HepG2 (cell line): ENCODE measurements around the gene SFPQ. TPM values are rescaled to one million over a fixed set of nuclear protein-coding genes. Genes with fewer than 3 reads are reported as not detected.

Source experiments
- ESRRA ChIP-seq: sonication (generic); formaldehyde crosslinking; IDR thresholded peaks from 2 replicates; pipeline ENCODE4 v1.5.1; 2020; ENCODE audit warnings: mild to moderate bottlenecking, low read depth, missing genetic modification reagents
- KDM6A ChIP-seq: IDR thresholded peaks from 2 replicates; pipeline ENCODE4 v1.6.1; 2016; ENCODE audit warnings: low read depth
- KLF11 ChIP-seq: IDR thresholded peaks from 2 replicates; pipeline ENCODE4 v1.6.1; 2016; ENCODE audit warnings: missing compliant biosample characterization
- KMT2A ChIP-seq: sonication (generic); formaldehyde crosslinking; IDR thresholded peaks from 2 replicates; pipeline ENCODE4 v1.4.0; 2020; ENCODE audit warnings: missing genetic modification reagents
- PAX8 ChIP-seq: sonication (generic); formaldehyde crosslinking; IDR thresholded peaks from 2 replicates; pipeline ENCODE4 v1.8.0; 2022; ENCODE audit warnings: mild to moderate bottlenecking, missing genetic modification reagents, borderline replicate concordance
- SOX13 ChIP-seq, 3 experiments: fragments of 450-650 bp in 1 of 3; sonication (generic) in 1 of 3; formaldehyde crosslinking in 1 of 3; IDR thresholded peaks in 2 of 3; conservative IDR thresholded peaks in 1 of 3; 2 replicates each; pipeline versions ENCODE4 v1.5.0 to v1.6.1; 2016 to 2020; ENCODE audit warnings: antibody characterized with exemption in 1 of 3, mild to moderate bottlenecking in 1 of 3, missing compliant biosample characterization in 1 of 3, missing genetic modification reagents in 1 of 3, moderate library complexity in 1 of 3
- SP140L ChIP-seq: sonication (generic); formaldehyde crosslinking; IDR thresholded peaks from 2 replicates; pipeline ENCODE4 v1.4.0; 2020; ENCODE audit warnings: missing genetic modification reagents, borderline replicate concordance
- SRY ChIP-seq: sonication (generic); formaldehyde crosslinking; IDR thresholded peaks from 2 replicates; pipeline ENCODE4 v1.8.0; 2022; ENCODE audit warnings: mild to moderate bottlenecking, missing genetic modification reagents
- ZFP41 ChIP-seq: sonication (generic); formaldehyde crosslinking; IDR thresholded peaks from 2 replicates; pipeline ENCODE4 v1.4.0; 2020; ENCODE audit warnings: mild to moderate bottlenecking, missing genetic modification reagents, borderline replicate concordance
- ZHX2 ChIP-seq, 2 experiments: sonication (generic) in 1 of 2; formaldehyde crosslinking in 1 of 2; IDR thresholded peaks; 2 replicates each; pipeline versions ENCODE4 v1.6.1 to v1.9.0; 2014 to 2022; ENCODE audit warnings: antibody characterized with exemption in 1 of 2, borderline replicate concordance in 1 of 2, inconsistent platforms in 1 of 2, low read depth in 1 of 2, missing genetic modification reagents in 1 of 2
- ZNF512B ChIP-seq: sonication (generic); formaldehyde crosslinking; IDR thresholded peaks from 2 replicates; pipeline ENCODE4 v1.5.1; 2020; ENCODE audit warnings: missing genetic modification reagents, mild to moderate bottlenecking, borderline replicate concordance
- ZNF563 ChIP-seq: sonication (generic); formaldehyde crosslinking; IDR thresholded peaks from 2 replicates; pipeline ENCODE4 v1.8.0; 2022; ENCODE audit warnings: mild to moderate bottlenecking, moderate library complexity, missing genetic modification reagents
- ZNF567 ChIP-seq: sonication (generic); formaldehyde crosslinking; IDR thresholded peaks from 2 replicates; pipeline ENCODE4 v1.8.1; 2023; ENCODE audit warnings: mild to moderate bottlenecking, missing genetic modification reagents, borderline replicate concordance
- ZNF660 ChIP-seq: sonication (generic); formaldehyde crosslinking; IDR thresholded peaks from 2 replicates; pipeline ENCODE4 v1.5.1; 2020; ENCODE audit warnings: mild to moderate bottlenecking, low read depth, missing genetic modification reagents, borderline replicate concordance
- ZNF678 ChIP-seq: sonication (generic); formaldehyde crosslinking; IDR thresholded peaks from 2 replicates; pipeline ENCODE4 v1.4.0; 2020; ENCODE audit warnings: mild to moderate bottlenecking, missing genetic modification reagents
- polyA plus RNA-seq, 8 experiments: library from polyadenylated mRNA; depleted of rRNA in 3 of 8; stranded (reverse) in 7 of 8; unstranded in 1 of 8; fragments of >200 nt; fragmentation: Illumina TruSeq in 4 of 8; extraction: Trizol in 4 of 8; gene quantifications; 2 replicates each; pipeline versions ENCODE4 v1.2.1 to v1.2.3, GENCODE V29; 2011 to 2016; ENCODE audit warnings: low read depth in 4 of 8, missing spikeins in 1 of 8, mixed read lengths in 1 of 8; ENCODE audit not compliant: insufficient read depth in 1 of 8
- total RNA-seq, 5 experiments: library from RNA; depleted of rRNA; stranded (reverse); fragments of >200 nt; fragmentation: Illumina TruSeq; extraction: Trizol; gene quantifications; 2 replicates each; pipeline ENCODE4 v1.2.3, GENCODE V29; 2016; ENCODE audit warnings: low read depth in 1 of 5
- TF ChIP-seq, protein P1 (sequence below): sonication (generic); formaldehyde crosslinking; IDR thresholded peaks from 2 replicates; pipeline ENCODE4 v1.4.0; 2020; ENCODE audit warnings: mild to moderate bottlenecking, missing genetic modification reagents
- TF ChIP-seq, protein P2 (sequence below): sonication (generic); formaldehyde crosslinking; IDR thresholded peaks from 2 replicates; pipeline ENCODE4 v1.4.0; 2020; ENCODE audit warnings: mild to moderate bottlenecking, low read depth, missing genetic modification reagents

Gene SFPQ
- total and polyA plus RNA-seq, 2 of the 13 experiments (the other 11 are each of a cell fraction or from before 2014, with no cell fraction given): 101 to 292 TPM

DNA sequence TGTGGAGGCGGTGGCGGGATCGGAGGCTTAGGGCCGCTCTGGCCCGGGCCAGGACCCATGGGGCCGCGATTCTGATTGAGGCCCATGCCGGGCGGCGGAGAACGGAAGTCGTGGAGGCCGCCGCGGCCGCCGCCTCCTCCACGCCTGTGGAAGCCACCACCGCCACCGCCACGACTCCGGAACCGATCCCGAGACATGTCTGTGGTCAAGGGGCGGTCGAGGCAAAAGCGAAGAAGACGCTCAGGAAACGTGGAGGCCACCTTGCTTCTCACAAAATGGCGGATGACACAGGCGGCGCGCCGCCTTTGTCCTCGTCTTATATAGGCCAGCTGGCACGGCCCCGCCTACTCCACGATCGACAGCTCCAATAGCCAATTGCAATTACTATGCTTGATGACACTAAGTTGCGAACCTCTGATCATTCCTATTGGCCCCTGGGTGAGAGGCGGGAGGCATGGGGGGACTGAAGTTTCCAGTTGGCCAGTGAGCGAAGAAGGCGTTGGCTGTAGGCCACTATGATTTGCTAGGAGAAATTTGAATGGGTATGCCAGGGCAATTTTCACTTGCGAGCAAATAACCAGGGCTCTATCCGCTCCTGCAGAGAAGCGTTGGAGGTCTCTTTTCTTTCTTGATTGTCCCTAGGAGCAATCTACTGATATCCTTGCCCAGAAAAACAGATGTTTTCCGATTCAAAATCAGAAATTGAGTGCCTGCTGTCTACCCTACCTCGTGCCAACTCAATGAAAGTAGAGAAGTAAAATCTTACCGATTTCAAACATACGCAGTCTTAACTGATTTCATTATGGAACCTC, at the start of gene SFPQ (continued):
- no peak for TF ChIP-seq ZNF512B (CRISPR knock-in tag)
- TF ChIP-seq KMT2A: peak; percentile 68; the same call in 1 of the 2 replicates
- TF ChIP-seq ZFP41: peak; percentile 58; the same call in 1 of the 2 replicates
- TF ChIP-seq, protein P1, sequence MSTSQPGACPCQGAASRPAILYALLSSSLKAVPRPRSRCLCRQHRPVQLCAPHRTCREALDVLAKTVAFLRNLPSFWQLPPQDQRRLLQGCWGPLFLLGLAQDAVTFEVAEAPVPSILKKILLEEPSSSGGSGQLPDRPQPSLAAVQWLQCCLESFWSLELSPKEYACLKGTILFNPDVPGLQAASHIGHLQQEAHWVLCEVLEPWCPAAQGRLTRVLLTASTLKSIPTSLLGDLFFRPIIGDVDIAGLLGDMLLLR (CRISPR knock-in tag): peak; percentile 69; the same call in 1 of the 2 replicates
- no peak; the same call in 1 of the 2 replicates for TF ChIP-seq ZNF563 (CRISPR knock-in tag)
- 0 out of 2 replicates have a peak, but pooled peaks have one; percentile 57 for TF ChIP-seq ZNF678 (CRISPR knock-in tag)
- peak; percentile 85 for TF ChIP-seq ZHX2 (IDR thresholded peaks at IDR 0.05; ENCODE audit: low read depth)
- TF ChIP-seq ZHX2 (CRISPR knock-in tag; IDR thresholded peaks at IDR 0.05; ENCODE audit: borderline replicate concordance): no peak
- peak; percentile 60; the same call in 1 of the 2 replicates for TF ChIP-seq ESRRA (CRISPR knock-in tag)
- peak; percentile 74; the same call in 1 of the 2 replicates for TF ChIP-seq SRY (CRISPR knock-in tag)
- no peak for TF ChIP-seq KDM6A (CRISPR knock-in tag)
- TF ChIP-seq, protein P2, sequence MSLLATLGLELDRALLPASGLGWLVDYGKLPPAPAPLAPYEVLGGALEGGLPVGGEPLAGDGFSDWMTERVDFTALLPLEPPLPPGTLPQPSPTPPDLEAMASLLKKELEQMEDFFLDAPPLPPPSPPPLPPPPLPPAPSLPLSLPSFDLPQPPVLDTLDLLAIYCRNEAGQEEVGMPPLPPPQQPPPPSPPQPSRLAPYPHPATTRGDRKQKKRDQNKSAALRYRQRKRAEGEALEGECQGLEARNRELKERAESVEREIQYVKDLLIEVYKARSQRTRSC (CRISPR knock-in tag): no peak
- TF ChIP-seq SP140L: no peak
- no peak; the same call in 1 of the 2 replicates for TF ChIP-seq SOX13 (IDR thresholded peaks at IDR 0.05)
- peak in 1 of 2 experiments; percentile 33; a peak in 1 of 4 replicates for TF ChIP-seq SOX13 (CRISPR knock-in tag; conservative IDR thresholded peaks at IDR 0.05 in 1 of 2, IDR thresholded peaks at IDR 0.05 in 1 of 2)
- no peak for TF ChIP-seq PAX8 (CRISPR knock-in tag)
- peak; percentile 84 for TF ChIP-seq KLF11
- no peak for TF ChIP-seq ZNF567
- no peak for TF ChIP-seq ZNF660 (CRISPR knock-in tag)
